ENCODE results near the gene CDK11B.
"Not testable (repeated sequence)": the region's sequence is repeated elsewhere in the genome, so short reads cannot be mapped to it uniquely, and the experiment has no call there.

Gene CDK11B

DNA sequence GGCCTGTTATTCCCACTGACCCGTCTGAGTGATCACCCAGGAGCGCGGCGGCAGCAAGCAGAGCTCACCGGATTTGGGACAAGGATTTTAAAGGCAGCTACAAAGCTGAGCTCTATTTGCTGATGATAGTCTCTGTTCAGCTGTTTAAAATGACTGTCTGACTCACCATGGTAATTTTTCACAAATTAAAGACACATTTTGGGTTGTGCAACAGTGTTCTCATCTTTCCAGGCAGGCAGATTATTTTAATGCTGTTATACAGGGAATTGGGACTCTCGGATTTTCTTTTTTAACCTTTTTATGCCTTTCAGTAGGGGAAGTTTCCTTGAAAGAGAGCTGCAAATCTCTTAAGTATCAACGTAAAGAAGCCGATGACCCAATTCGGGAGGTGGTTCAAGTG is 3.6 kb upstream of the CDK11B start:
- DNase-seq (ENCODE audit: low read depth) = not testable (repeated sequence)

DNA sequence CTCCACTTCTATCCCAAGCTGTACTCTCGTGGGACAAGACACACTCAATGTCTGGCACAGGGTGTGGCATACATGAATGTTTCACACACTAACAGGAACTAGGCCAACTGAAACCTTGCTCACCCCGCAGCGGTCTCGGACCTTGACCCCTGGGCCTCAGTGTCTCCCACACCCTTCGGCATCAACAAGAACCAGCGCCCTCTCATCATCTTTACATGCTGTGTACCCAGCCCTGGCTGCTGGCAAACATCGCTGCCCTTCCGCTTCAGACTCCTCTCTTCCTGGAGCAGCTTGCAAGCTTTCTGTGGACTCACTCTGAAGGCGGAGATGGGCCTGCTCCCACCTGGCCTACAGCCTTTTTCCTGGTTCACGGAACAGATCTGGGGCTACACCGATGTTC is 10.5 kb downstream of the CDK11B start:
- DNase-seq (ENCODE audit: low read depth) = not testable (repeated sequence)

DNA sequence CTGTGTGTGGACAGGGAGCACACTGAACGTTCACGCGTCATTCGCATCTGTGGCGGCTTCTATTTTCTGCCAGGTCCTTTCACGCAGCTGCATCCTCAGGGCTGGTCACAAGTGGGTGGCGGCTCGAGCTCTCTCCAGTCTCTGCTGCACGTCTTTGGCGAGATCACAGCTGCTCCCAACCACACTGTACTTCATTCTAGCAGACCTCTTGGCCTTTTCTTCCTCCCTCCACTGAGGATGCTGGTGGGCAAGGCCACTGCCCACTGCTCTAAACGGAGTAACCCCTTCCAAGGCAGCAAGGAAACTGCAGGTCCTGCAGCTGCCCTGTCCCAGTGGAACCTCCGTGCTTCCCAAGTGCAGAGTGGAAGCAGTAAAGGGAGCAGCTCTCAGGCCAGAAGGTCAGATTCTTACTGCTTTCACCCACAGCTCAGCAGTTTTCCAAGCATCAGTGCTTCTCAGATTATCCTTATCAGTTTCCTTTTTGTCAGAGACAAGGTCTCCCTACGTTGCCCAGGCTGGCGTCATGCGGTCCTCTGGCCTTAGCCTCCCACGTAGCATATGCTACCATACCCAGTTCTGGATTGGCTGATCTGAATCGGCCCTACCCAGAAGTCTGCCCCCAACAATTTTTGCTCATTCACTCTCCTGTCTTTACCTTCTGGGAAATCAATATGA is 11.1 kb downstream of the CDK11B start:
- peak; percentile 91 for DNase-seq (ENCODE audit: low read depth)

DNA sequence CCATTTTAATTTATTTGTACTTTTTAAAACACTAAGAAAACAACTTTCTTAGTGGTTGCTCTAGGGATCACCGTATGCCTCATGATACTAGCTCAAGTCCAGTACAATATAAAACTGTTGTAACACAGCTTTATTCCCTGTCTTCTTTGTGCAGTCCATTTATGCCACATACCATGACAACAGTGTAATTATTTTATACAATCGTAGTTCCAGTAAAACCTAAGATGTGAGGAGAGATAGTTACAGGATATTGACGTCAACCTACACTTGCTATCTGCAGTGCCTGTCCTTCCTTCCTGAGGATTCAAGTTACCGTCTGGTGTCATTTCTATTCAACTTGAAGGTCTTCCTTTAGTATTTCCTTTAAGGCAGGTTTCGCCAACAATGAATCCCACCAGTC is 12.5 kb downstream of the CDK11B start:
- DNase-seq (ENCODE audit: low read depth) = not testable (repeated sequence)

DNA sequence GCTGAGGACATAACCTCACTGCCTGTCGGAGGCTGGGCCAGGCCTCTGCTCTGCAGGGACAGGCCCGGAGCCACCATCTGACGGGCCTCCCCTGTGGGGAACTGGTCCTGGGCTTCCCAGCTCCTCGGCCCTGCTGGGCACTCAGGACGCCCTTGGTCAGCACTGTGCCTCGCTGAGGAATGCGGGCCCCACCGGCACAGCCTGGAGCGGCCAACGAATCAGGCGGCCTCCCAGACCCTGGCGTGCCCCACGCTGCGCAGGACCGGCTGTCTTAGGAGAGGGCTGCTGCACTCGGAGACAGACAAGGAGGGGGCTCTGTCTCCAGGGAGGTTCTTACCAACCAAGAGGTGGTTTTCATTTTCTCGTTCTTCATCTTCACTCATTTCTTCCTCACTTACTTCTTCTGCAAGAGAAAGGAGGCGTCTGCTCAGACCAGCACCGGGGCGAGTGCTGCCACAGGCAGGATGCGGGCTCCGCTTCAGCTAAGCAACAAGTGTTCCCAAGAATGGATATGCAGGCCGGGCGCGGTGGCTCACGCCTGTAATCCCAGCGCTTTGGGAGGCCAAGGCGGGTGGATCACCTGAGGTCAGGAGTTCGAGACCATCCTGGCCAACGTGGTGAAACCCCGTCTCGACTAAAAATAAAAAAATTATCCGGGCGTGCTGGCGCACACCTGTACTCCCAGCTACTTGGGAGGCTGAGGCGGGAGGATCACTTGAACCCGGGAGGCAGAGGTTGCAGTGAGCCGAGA is 17.9 kb downstream of the CDK11B start:
- DNase-seq (ENCODE audit: low read depth) = not testable (repeated sequence)

DNA sequence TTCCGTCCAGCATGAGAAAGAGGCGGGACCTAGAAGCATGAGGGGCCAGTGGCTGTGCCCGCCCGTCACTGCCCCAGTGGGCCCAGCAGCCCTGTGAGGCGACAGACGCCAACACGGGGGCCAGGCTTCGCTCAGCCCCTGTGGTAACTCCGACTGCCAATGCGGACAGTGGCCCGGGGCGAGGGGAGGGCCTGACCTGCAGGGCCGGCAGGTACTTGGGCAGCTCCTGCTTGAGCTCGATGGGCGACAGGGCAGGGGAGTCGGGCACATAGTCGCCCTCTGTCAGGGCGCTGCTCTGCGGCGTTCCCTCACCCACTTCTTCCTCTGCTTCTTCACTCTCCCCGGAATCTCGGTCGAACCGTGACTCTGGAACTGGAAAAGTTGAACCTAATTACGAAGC is 18.7 kb downstream of the CDK11B start:
- not testable (repeated sequence) for DNase-seq (ENCODE audit: low read depth)

DNA sequence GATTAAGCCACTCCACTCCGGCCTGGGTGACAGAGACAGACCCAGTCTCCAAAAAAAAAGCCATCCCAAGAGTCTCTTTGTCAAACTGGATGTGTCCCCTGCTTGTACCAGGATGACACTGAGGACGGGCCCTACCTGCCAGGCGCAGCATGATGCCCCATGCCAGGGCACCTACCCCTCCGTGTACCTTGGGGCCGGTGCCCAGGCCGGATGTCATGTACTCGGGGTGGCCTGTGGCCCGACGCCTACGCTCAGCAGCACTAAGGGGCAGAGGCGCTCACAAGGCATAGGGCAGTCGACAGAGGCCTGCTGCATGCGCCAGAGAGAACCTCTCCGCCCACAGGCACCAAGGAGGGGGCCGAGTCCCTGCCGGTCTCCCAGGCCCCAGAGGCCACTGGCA is 19.4 kb downstream of the CDK11B start:
- not testable (repeated sequence) for DNase-seq (ENCODE audit: low read depth)

DNA sequence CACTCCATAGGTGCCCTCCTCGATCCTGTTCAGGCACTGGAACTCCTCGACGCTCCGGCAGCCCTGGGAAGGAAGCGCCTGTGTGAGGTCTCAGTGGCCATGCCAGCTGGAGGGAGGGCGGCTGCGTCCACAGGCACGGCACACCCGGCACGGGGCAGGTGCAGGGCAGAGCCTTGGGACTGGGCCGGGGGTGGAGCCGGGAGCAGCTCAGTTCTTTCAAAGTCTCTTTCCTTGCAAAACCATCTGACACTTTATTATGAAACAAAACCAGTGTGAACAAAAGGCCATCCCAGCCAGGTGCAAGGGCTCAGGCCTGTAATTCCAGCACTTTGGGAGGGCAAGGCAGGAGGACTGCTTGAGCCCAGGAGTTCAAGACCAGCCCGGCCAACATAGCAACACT is 20.3 kb downstream of the CDK11B start:
- not testable (repeated sequence) for DNase-seq (ENCODE audit: low read depth)

DNA sequence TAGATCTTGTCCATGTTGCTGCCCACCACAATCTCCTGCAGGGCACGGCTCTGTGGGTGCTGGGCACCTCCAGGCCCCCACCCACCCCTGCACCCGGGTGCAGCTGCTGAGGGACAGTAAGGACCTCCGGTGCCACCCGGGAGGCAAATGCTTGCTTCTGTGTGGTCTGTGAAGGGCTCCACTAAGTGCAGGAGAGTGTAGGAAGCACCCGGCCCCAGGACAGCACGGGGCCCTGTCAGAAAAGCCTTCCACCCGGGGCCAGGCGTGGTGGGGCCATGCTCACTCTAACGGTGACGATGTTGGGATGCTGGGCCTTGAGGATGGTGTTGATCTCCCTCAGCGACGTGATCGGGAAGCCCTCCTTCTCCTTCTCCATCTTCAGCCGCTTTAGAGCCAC is 21.3 kb downstream of the CDK11B start:
- DNase-seq (ENCODE audit: low read depth) = not testable (repeated sequence)

DNA sequence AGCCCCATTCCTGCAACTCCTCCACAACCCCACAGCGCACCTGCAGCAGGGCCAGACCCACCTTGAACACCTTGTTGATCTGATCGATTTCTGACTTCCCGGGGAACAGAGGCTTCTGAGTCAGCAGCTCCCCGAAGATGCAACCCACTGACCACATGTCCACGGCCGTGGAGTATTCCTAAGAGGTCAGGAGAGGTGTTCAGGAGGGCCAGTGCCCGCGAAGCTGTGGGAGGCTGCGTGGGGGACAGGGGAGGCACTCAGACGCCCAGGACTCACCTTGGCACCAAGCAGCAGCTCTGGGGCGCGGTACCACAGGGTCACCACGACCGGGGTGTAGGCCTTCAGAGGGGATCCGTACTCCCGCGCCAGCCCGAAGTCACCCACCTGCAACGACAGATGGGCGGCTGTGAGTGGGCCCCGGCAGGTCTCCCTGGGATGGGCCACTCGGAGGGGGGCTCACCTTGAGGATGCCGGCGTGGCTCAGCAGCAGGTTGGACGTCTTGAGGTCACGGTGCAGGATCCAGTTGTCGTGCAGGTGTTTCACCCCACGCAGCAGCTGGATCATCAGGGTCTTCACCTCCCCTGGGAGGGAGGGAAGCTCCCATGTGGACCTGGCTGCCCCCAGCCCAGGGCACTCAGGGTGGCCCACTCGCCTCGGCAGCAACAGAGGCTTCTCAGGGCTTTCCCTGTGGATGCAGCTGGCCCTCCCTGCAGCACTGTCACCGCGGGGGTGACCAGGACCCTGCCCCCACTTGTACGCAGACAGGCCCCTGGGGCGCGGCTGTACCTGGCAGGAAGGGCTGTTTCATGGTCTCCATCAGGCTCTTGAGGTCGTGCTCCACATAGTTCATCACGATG is 22.0 kb downstream of the CDK11B start:
- DNase-seq (ENCODE audit: low read depth) = not testable (repeated sequence)

DNA sequence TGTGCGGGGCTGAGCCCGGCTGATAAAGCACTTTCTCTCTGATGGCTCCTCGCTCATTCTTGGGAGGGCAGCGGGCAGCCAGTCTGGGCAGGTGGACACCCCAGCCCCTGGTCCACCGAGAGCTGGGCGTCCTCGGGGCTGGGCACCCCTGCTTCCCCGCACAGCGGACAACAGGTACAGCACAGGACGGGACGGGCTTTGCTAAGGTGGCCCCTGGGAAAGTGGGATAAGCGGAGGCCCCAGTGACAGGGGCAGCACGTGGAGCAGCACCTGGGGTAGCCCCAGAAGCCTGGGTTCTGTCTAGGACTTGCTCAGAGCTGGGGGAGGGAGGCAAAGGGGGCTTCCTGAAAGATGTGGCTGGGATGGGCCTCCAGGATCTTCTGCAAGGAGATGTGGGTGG is 24.2 kb downstream of the CDK11B start:
- DNase-seq (ENCODE audit: low read depth) = not testable (repeated sequence)

DNA sequence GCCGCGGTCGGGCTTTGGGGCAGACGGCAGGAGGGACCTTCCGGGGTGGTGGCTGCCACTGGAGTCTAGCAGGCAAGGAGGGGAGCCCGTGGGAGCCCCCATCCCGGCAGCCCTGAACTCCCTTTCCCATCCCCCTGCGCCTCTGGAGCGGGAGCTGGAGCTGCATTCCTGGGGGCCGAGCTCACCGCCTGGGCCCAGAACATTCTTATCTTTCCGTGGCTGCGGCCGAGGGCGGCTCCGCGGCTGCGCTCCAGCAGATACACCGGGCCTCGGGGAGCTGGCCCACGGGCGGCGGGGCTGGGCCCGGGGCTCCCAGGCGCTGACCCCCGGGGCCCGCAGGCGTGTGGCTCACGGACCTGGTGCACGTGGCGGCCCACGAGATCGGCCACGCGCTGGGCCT is 25.4 kb downstream of the CDK11B start:
- DNase-seq (ENCODE audit: low read depth) = not testable (repeated sequence)

DNA sequence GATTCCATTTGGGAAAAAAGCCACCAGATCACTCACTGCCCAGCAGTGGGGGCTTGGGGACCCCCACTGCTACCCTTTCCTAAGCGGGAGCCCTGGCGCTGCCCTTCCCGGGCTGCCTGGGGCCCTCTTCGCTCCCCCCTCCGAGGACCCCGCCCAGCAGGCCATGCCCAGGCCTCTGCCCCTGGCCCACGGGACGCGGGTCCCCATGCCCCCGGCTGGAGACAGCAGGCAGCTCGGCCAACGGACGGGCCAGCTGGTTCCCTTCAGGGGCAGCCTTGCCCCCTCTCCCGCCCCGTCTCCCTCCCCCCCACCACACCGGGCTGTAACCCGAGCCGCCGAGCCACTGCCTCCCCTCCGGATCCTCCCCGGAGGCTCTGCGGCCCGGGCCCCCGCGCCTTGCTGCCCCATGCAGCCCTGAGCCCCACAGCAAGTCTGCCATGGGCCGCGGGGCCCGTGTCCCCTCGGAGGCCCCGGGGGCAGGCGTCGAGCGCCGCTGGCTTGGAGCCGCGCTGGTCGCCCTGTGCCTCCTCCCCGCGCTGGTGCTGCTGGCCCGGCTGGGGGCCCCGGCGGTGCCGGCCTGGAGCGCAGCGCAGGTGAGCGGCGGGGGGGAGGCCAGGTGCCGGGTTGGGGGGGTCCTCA is 26.9 kb downstream of the CDK11B start, which contains the start of gene MMP23B:
Gene MMP23B (plus strand): TSS at position 392 of the 639 bp plus-strand sequence. CDS start 46 bp downstream, at position 438.
- no peak for DNase-seq (ENCODE audit: low read depth)

DNA sequence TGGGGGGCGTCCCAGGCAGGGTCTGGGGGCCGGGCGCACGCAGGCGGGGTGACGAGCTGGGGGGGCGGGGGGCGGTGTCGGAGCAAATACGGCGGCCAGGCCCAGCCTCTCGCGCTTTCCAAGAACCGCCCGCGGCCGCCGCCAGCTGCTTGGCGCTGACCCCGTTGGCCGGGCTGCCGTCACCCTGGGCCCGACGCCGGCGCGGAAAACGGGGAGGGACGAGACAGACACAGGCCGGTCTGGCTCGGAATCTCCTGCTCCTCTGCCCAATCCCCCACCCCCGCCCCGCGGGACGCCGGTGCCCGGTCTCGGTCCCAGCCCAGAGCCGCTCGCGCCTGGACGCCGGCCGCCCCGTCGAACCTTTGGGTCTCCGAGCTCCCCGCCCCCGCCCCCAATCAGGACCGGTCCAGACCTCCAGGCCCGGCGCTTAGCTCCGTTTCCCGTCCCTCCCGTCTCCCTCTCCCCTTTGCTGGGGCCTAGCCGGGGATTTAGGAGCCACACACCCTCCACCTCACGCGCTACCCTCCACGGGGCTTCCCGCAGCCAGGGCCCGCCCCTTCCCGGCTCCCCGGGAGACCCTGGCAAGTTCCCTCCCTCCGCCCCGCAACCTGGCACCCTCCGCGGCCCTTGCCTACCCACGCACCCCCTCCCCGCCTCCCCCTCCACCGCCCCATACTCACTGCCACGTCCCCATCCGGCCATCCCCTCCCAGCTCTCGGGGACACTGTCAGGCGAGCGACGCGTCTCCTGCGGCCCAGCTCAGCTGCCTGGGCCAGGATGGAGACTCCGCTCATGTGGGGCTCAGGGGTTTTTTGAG is 27.6 kb downstream of the CDK11B start:
- no peak for DNase-seq (ENCODE audit: low read depth)

DNA sequence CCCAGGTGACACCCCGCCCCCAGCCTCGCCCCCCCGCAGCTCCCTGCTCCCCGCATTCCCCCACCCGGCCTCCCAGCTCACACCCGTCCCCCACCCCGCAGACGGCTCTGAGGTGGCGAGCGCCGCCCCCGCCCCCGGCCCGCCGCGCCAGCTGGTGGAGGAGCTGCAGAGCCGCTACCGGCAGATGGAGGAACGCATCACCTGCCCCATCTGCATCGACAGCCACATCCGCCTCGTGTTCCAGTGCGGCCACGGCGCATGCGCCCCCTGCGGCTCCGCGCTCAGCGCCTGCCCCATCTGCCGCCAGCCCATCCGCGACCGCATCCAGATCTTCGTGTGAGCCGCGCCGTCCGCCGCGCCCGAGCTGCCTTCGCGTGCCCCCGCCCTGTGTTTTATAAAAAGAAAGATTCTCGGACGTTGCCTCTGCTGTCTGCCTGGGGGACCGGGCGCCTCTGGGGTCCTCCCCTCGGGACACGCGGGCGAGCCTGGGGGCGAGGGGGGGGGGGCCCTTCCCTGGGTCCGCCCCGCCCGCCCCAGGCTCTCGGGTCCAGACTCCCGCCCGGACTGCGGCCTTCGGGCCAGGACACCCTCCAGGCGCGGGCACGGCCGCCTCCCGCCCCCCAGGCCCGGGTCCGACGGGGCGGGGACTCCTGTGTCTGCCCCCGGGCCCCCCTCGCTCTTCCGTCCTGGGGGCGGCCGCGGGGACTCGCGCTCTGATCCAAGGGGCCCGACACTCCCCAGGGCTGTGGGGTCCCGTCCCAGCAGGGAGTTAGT is 28.4 kb downstream of the CDK11B start:
- DNase-seq (ENCODE audit: low read depth) = no peak

DNA sequence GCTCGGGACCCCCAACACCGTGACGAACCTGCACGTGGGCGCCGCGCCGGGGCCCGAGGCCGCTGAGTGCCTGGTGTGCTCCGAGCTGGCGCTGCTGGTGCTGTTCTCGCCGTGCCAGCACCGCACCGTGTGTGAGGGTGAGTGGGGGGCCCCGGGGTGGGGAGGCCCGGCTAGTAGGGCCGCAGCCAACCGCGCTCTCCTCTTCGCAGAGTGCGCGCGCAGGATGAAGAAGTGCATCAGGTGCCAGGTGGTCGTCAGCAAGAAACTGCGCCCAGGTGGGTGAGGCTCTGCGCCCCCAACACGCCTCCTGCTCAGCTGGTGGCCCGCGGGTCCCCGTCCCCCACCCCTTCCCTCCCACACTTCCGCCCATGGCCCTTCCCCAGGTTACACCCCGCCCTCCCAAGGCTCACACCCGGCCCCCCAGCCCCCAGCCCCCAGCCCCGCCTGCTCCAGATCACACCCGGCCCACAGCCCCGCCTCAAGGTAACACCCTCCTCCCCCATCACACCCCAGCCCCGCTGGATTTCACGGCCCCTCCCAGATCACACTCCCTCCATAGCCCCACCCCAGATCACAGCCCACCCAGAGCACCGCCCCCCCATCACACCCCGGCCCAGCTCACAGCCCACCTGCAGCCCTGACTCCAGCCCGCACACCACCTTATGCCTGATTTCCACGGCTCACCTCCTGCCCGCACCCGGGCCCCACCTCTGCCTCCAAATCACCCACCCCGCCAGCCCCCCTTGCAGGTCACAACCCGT is 29.2 kb downstream of the CDK11B start:
- no peak for DNase-seq (ENCODE audit: low read depth)

DNA sequence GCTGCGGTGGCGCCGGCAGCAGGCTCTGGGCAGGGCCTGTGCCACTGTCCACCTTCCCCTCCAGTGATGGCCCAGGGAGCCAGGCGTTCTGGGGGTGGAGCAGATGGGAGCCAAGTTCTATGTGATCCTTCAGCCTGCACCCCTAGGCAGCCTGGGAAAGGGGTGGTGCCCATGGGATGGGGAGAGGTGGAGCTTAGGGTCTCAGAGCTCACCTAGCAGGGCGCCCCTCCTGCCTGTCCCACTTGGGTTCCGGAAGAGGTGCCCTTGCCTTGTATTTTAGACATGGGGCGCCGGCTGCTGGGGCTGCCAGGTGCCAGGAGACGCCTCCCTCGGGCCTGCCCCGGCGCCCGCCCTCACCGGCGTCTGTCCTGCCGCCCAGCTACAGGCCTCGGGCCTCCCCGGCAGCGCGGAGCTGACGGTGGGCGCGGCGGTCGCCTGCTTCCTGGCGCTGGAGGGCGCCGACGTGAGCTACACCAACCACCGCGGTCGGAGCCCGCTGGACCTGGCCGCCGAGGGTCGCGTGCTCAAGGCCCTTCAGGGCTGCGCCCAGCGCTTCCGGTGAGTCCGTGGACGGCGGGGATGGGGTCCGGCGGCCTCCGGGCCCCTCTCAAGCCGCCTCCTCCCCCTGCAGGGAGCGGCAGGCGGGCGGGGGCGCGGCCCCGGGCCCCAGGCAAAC is 29.9 kb downstream of the CDK11B start:
- no peak for DNase-seq (ENCODE audit: low read depth)

DNA sequence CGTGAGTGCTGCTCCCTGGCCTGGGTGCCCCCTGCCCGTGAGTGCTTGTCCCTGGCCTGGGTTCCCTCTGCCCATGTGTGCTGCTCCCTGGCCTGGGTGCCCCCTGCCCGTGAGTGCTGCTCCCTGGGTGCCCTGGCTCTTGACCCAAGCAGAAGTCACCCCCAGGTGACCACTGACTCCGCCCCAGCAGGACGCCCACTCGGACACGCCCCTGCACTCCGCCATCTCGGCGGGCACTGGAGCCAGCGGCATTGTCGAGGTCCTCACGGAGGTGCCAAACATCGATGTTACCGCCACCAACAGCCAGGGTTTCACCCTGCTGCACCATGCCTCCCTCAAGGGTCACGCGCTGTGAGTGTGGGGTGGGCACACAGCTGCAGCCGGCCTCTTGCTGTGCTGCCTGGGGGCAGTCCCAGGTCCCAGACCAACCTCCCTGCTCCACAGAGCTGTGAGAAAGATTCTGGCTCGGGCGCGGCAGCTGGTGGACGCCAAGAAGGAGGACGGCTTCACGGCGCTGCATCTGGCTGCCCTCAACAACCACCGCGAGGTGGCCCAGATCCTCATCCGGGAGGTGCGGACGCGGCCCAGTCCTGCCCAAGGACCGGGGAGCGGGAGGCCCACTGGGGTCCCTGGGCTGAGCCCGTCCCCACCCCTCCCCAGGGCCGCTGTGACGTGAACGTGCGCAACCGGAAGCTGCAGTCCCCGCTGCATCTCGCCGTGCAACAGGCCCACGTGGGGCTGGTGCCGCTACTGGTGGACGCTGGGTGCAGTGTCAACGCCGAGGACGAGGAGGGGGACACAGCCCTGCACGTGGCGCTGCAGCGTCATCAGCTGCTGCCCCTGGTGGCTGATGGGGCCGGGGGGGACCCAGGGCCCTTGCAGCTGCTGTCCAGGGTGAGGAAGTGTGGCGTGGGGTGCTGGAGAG is 30.7 kb downstream of the CDK11B start:
- no peak for DNase-seq (ENCODE audit: low read depth)

Data from CMK (cell line).